Mesenchymal stem cell (in vitro differentiated cells and primary cell): ENCODE data around the gene MXI1.

Experiments used
- DNase-seq: peaks from one replicate; pipeline ENCODE4 v3.0.0-alpha.2; 2013
- H2AFZ ChIP-seq: one replicate; pipeline ENCODE4 v1.6.1; 2013; ENCODE audit warnings: low read depth, mild to moderate bottlenecking, control low read depth, inconsistent platforms, low read length, moderate library complexity
- H2AK5ac ChIP-seq: 2 replicates; pipeline ENCODE4 v1.6.1; 2013; ENCODE audit warnings: low read length, moderate library complexity, mild to moderate bottlenecking, inconsistent platforms; ENCODE audit not compliant: severe bottlenecking
- H2BK120ac ChIP-seq: one replicate; pipeline ENCODE4 v1.6.1; 2013; ENCODE audit warnings: low read depth, mild to moderate bottlenecking, inconsistent platforms, low read length, moderate library complexity
- H2BK12ac ChIP-seq, 2 experiments: one replicate each; pipeline ENCODE4 v1.6.1; 2013; ENCODE audit warnings: inconsistent platforms in 2 of 2, low read length in 2 of 2, mild to moderate bottlenecking in 2 of 2, moderate library complexity in 2 of 2, control low read depth in 1 of 2
- H2BK15ac ChIP-seq: one replicate; pipeline ENCODE4 v1.6.1; 2013; ENCODE audit warnings: mild to moderate bottlenecking, low read depth, inconsistent platforms; ENCODE audit not compliant: poor library complexity, severe bottlenecking
- H2BK5ac ChIP-seq: 2 replicates; pipeline ENCODE4 v1.6.1; 2013; ENCODE audit warnings: low read depth, mild to moderate bottlenecking, low read length, control low read depth, inconsistent platforms; ENCODE audit not compliant: poor library complexity, severe bottlenecking
- H3K14ac ChIP-seq, 2 experiments: one replicate each; pipeline ENCODE4 v1.6.1; 2013; ENCODE audit warnings: inconsistent platforms in 2 of 2, low read length in 2 of 2, control low read depth in 1 of 2, mild to moderate bottlenecking in 1 of 2, moderate library complexity in 1 of 2
- H3K18ac ChIP-seq, 2 experiments: one replicate each; pipeline ENCODE4 v1.6.1; 2013; ENCODE audit warnings: inconsistent platforms in 2 of 2, low read length in 2 of 2, control low read depth in 1 of 2, low read depth in 1 of 2, mild to moderate bottlenecking in 1 of 2
- H3K23ac ChIP-seq, 2 experiments: one replicate each; pipeline ENCODE4 v1.6.1; 2013; ENCODE audit warnings: inconsistent platforms in 2 of 2, low read length in 2 of 2, mild to moderate bottlenecking in 2 of 2, moderate library complexity in 2 of 2, control low read depth in 1 of 2
- H3K27ac ChIP-seq: 2 replicates; pipeline ENCODE4 v1.5.1; 2013; ENCODE audit warnings: mild to moderate bottlenecking, moderate library complexity, low read length, control low read depth, inconsistent platforms; ENCODE audit not compliant: poor library complexity, severe bottlenecking
- H3K27me3 ChIP-seq, 2 experiments: 2 replicates each; pipeline versions ENCODE4 v1.6.1 to v1.7.0; 2013; ENCODE audit warnings: low read length in 2 of 2, mild to moderate bottlenecking in 2 of 2, moderate library complexity in 2 of 2, control low read depth in 1 of 2, inconsistent platforms in 1 of 2; ENCODE audit not compliant: control insufficient read depth in 1 of 2, insufficient read depth in 1 of 2
- H3K36me3 ChIP-seq, 2 experiments: 2 replicates each; pipeline versions ENCODE4 v1.6.1 to v1.7.0; 2013; ENCODE audit warnings: low read length in 2 of 2, control low read depth in 1 of 2, inconsistent platforms in 1 of 2, low read depth in 1 of 2, mild to moderate bottlenecking in 1 of 2; ENCODE audit not compliant: insufficient read depth in 2 of 2, control insufficient read depth in 1 of 2
- H3K4ac ChIP-seq, 2 experiments: one replicate each; pipeline ENCODE4 v1.6.1; 2013; ENCODE audit warnings: inconsistent platforms in 2 of 2, low read length in 2 of 2, mild to moderate bottlenecking in 2 of 2, moderate library complexity in 2 of 2, control low read depth in 1 of 2, low read depth in 1 of 2
- H3K4me1 ChIP-seq: 2 replicates; pipeline ENCODE4 v1.6.1; 2013; ENCODE audit warnings: low read depth, low read length, control low read depth; ENCODE audit not compliant: control insufficient read depth, insufficient read depth
- H3K4me2 ChIP-seq: 2 replicates; pipeline ENCODE4 v1.6.1; 2013; ENCODE audit warnings: low read length, mild to moderate bottlenecking, inconsistent platforms; ENCODE audit not compliant: poor library complexity, severe bottlenecking
- H3K4me3 ChIP-seq, 2 experiments: 2 replicates each; pipeline versions ENCODE4 v1.5.1 to v1.7.0; 2013; ENCODE audit warnings: low read length in 2 of 2, mild to moderate bottlenecking in 2 of 2, control low read depth in 1 of 2, low read depth in 1 of 2; ENCODE audit not compliant: insufficient read depth in 1 of 2
- H3K79me1 ChIP-seq: replicated peaks from 2 replicates; pipeline ENCODE4 v1.6.1; 2013; ENCODE audit warnings: mild to moderate bottlenecking, control low read depth, low read length, inconsistent platforms; ENCODE audit not compliant: poor library complexity, severe bottlenecking
- H3K9ac ChIP-seq: 2 replicates; pipeline ENCODE4 v1.7.0; 2013; ENCODE audit warnings: mild to moderate bottlenecking, low read length, moderate library complexity
- H3K9me3 ChIP-seq: 2 replicates; pipeline ENCODE4 v1.7.0; 2013; ENCODE audit warnings: mild to moderate bottlenecking, low read length; ENCODE audit not compliant: control insufficient read depth
- H4K8ac ChIP-seq: one replicate; pipeline ENCODE4 v1.6.1; 2013; ENCODE audit warnings: inconsistent platforms, mild to moderate bottlenecking, low read length, moderate library complexity
- H4K91ac ChIP-seq: one replicate; pipeline ENCODE4 v1.6.1; 2013; ENCODE audit warnings: mild to moderate bottlenecking, low read length, inconsistent platforms
- WGBS: methylation state at CpG from one replicate; pipeline ENCODE4 v1.1.7; 2013; ENCODE audit warnings: mixed read lengths; 5-methylcytosine and 5-hydroxymethylcytosine counted together

The MXI1 gene

GRCh38 chr10:110162741-110163145 is 44.7 kb upstream of the MXI1 start:
- no peak overlapping the region for H2BK15ac ChIP-seq
- H2BK120ac ChIP-seq: no peak overlapping the region
- no peak overlapping the region for H3K4me2 ChIP-seq
- H3K36me3 ChIP-seq: no peaks in the 10 kb centered on the region
- no peak overlapping the region for H2AK5ac ChIP-seq
- no peak overlapping the region for H2BK12ac ChIP-seq
- H2BK5ac ChIP-seq: no peak overlapping the region
- H4K8ac ChIP-seq: no peak overlapping the region
- no peak overlapping the region for H3K4ac ChIP-seq
- H3K9me3 ChIP-seq: no peaks in the 10 kb centered on the region
- no peak overlapping the region for H3K18ac ChIP-seq
- H3K4me3 ChIP-seq: no peak overlapping the region
- DNase-seq: no peak
- no peaks in the 10 kb centered on the region for H3K4me1 ChIP-seq
- WGBS: 54% methylated on average over 6 of the region's 6 CpGs
- H2AFZ ChIP-seq: no peak overlapping the region
- no peak overlapping the region for H3K23ac ChIP-seq
- no peak overlapping the region for H4K91ac ChIP-seq
- no peak overlapping the region for H3K9ac ChIP-seq
- H3K79me1 ChIP-seq: no peaks in the 10 kb centered on the region
- no peak overlapping the region for H3K27ac ChIP-seq
- H3K14ac ChIP-seq: no peak overlapping the region
- peaks cover 49 to 83% of the 10 kb centered on the region in 2 experiments for H3K27me3 ChIP-seq

DNA sequence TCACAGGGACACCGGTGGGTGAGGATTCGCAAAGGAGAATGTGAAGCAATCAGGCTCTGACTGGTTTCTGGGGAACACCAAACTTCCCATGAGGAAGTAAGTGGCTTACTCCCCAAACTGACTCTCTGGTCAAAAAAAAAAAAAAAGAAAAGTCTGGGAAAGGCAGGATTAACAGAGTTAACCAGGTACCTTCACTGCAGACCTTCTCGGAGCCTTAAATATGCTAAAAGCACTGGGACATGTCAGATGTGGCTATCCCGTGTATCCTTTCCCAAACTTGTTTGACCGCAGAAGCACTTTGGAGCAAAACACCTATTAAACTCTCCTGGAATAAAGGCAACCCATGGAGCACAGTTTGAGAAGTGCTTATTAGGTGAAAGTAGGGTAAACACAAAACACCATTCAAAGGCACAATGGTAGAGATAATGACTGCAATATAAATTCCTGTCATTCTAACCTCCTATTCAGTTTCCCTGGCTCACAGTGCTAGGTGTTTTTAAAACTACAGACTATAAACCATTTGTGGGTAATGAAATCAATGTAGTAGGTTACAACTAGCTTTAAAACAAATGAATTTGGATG is 44.1 kb upstream of the MXI1 start:
- Histone ChIP-seq H3K27ac (no peak overlapping the region), H3K23ac (no peak overlapping the region), H3K14ac (no peak overlapping the region), H3K27me3 (peaks cover 54 to 83% of the 10 kb centered on the region in 2 experiments), H3K36me3 (no peaks in the 10 kb centered on the region), H3K4ac (no peak overlapping the region), H3K4me3 (no peak overlapping the region), H3K4me1 (no peaks in the 10 kb centered on the region), H3K18ac (no peak overlapping the region), H2AFZ (no peak overlapping the region), H4K91ac (no peak overlapping the region), H3K9me3 (no peaks in the 10 kb centered on the region), H4K8ac (no peak overlapping the region), H2BK12ac (no peak overlapping the region), H2BK5ac (no peak overlapping the region), H2AK5ac (no peak overlapping the region), H2BK15ac (no peak overlapping the region), H3K9ac (no peak overlapping the region), H2BK120ac (no peak overlapping the region), H3K79me1 (no peaks in the 10 kb centered on the region), H3K4me2 (no peak overlapping the region)
- WGBS: 35% methylated on average over 2 of the region's 5 CpGs
- DNase-seq: no peak

- WGBS: 24% methylated on average over 4 of the region's 4 CpGs
- no peak overlapping the region for H3K9ac ChIP-seq
- no peak for DNase-seq
- H3K4ac ChIP-seq: no peak overlapping the region
- H3K4me1 ChIP-seq: no peaks in the 10 kb centered on the region
- no peaks in the 10 kb centered on the region for H3K9me3 ChIP-seq
- H2AFZ ChIP-seq: no peak overlapping the region
- no peaks in the 10 kb centered on the region for H3K79me1 ChIP-seq
- H3K23ac ChIP-seq: no peak overlapping the region
- peaks cover 55 to 83% of the 10 kb centered on the region in 2 experiments for H3K27me3 ChIP-seq
- H3K27ac ChIP-seq: no peak overlapping the region
- no peak overlapping the region for H3K4me3 ChIP-seq
- H4K91ac ChIP-seq: no peak overlapping the region
- H2BK15ac ChIP-seq: no peak overlapping the region
- H3K18ac ChIP-seq: no peak overlapping the region
- no peak overlapping the region for H2BK5ac ChIP-seq
- no peak overlapping the region for H3K14ac ChIP-seq
- no peaks in the 10 kb centered on the region for H3K36me3 ChIP-seq
- H4K8ac ChIP-seq: no peak overlapping the region
- H3K4me2 ChIP-seq: no peak overlapping the region
- no peak overlapping the region for H2BK120ac ChIP-seq
- no peak overlapping the region for H2BK12ac ChIP-seq
- no peak overlapping the region for H2AK5ac ChIP-seq
Measured at GRCh38 chr10:110163841-110164240, 43.6 kb upstream of the MXI1 start.

- Histone ChIP-seq H4K8ac (no peak overlapping the region), H3K23ac (no peak overlapping the region), H2BK120ac (no peak overlapping the region), H3K4me3 (no peak overlapping the region), H3K79me1 (no peaks in the 10 kb centered on the region), H3K9ac (no peak overlapping the region), H3K14ac (no peak overlapping the region), H3K18ac (no peak overlapping the region), H3K9me3 (no peaks in the 10 kb centered on the region), H2BK12ac (no peak overlapping the region), H2BK5ac (no peak overlapping the region), H3K36me3 (no peaks in the 10 kb centered on the region), H4K91ac (no peak overlapping the region), H2BK15ac (no peak overlapping the region), H3K27me3 (peaks cover 69 to 87% of the 10 kb centered on the region in 2 experiments), H2AFZ (no peak overlapping the region), H3K27ac (no peak overlapping the region), H2AK5ac (no peak overlapping the region), H3K4ac (no peak overlapping the region), H3K4me1 (no peaks in the 10 kb centered on the region), H3K4me2 (no peak overlapping the region)
- 79% methylated on average over 4 of the region's 6 CpGs for WGBS
- no peak for DNase-seq
Measured at GRCh38 chr10:110165239-110165638, 42.2 kb upstream of the MXI1 start.
